ENCODE measurements around the gene TMEM119.

The TMEM119 gene

DNA sequence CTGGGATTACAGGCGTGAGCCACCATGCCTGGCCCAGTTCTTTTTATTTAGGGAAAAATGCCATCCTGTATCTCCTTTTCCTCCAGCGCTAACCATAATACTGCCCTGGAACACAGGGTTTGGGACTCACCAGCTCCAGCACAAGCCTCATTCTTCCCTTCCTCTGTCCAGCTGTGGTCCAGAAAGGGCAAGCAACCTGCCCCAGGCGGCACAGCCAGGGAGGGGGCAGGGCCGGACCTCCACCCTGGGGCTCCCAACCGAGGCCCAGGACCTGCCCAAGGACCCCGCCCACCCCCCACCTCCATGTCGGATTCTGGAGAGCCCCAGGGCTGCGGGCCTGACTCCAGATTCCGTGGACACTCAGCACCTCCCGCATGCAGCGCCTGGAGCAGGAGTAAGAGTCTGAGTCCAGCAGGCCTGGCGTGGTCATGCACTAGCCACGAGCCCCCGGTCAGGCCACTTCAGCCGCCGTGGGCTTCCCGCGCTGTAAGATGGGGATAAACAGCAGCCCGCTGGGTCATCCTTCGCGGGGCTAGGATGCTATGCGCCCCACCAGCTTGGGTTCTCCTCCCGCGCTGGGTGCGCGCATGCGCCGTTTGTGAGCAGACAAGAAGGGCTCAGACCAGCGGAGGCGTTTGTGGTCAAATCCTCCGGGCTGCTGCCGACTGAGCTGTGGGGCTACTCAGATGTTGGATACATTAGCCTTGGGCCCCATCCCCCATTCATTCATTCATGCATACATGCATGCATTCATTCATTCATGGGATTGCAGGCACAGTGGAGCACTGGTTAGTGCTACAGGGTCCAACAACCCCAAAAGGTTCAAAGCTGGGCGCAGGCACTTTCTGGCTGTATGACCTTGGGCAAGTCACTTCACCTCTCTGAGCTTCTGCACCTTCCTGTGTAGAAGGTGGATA lies 16.3 kb downstream of the TMEM119 start:
- no peak for DNase-seq

DNA sequence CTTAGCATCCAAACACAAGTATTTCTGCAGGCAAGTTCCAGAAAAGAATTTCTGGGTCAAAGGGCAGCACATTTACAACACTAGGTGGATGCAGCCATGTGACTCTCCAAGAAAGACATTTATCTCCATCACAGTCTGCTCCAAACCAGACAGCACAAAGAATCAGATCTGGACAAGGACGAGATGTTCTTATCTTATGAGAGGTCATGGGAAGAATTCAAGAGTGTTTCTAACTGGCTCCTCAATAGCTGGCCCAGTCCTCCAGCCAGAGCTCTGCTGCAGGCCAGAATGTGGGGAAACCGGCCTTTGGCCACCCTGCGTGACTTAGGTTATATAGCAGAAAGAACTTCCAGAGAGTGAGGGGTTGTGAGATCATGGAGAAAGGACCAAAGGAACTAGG lies 17.4 kb downstream of the TMEM119 start:
- DNase-seq = peak; percentile 84

DNA sequence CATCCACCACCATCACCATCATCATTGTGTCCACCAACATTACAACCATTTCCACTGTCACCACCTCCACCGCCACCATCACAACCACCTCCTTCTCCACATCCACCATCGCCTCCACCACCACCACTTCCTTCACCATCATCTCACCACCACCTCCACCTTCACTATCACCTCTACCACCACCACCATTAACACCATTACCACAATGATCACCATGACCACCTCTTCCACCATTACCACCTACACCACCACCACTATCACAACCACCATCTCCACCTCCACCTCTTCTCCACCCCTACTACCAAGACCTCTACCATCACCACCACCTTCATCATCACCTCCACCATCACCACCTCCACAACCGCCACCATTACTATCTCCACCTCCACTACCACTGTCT lies 19.1 kb downstream of the TMEM119 start:
- no peak for DNase-seq

DNA sequence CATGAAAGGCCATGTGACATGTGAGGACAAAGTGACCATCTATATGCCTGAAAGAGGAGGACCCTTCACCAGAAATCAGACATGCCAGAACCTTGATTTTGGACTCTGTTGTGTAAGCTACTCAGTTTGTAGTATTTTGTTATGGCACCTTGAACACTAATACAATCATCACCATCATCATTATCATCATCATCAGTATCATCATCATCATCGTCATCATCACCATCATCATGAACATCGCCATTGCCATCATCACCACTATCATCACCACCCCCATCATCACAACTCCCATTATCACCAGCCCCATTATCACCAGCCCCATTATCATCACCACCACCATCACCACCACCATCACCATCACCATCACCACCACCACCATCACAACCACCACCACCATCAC lies 19.6 kb downstream of the TMEM119 start:
- no peak for DNase-seq

DNA sequence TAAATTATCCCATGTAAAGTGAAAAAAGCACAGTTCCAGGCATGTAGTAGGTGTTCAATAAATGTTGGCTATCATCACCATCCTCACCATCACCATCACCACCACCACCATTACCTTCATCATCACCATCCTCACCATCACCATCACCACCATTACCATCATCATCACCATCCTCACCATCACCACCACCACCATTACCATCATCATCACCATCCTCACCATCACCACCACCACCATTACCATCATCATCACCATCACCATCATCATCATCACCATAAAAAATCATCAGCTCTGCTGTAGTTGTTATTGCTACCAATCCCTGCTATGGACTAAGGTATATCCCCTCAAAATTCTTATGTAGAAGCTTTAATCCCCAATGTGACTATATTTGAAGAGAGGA lies 20.4 kb downstream of the TMEM119 start:
- no peak for DNase-seq

DNA sequence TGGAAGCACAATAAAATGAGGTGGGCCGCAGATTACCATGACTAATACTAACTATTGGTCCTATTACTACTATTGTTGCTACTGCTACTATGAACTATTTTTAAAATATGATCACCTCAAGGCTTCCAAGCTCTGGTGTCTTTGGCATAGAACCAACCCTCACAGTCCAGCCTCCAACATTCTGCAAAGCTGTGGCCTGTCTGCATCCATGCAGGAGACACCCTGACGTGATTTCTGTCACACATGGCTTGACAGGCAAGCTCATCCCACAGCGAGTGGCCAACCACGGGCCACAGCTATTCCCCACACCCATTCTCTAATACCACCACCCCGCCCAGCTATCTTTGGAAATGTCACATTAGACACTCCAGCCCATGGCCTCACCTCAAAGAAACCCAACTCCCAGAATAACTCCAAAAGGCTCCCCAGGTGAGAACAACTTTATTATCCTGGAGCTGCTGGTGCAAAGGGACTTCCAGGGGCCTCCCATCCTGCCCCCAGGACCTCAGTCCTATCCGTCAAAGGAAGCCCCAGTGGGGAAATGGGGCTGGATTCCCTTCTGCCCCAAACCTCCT lies 21.1 kb downstream of the TMEM119 start:
- peak; percentile 38 for DNase-seq

DNA sequence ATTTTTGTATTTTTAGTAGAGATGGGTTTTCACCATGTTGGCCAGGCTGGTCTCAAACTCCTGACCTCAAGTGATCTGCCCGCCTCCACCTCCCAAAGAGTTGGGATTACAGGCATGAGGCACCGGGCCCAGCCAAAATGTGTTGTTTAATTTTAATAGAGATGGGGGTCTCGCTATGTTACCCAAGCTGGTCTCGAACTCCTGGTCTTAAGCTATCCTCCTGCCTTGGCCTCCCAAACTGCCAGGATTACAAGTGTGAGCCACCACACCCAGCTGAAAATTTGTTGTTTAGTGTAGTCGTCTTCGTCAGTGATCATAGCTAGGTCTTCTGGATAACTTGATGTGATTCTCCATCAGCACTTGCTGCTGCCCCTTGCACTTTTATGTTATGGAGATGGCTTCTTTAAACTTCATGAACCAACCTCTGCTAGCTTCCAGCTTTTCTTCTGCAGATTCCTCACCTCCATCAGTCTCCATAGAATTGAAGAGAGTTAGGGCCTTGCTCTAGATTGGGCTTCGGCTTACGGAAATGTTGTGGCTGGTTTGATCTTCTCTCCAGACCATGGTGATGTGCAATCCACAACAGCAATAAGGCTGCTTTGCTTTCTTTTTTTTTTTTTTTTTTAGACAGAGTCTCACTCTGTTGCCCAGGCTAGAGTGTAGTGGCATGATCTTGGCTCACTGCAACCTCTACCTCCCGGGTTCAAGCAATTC lies 22.5 kb downstream of the TMEM119 start:
- DNase-seq = peak; percentile 34

DNA sequence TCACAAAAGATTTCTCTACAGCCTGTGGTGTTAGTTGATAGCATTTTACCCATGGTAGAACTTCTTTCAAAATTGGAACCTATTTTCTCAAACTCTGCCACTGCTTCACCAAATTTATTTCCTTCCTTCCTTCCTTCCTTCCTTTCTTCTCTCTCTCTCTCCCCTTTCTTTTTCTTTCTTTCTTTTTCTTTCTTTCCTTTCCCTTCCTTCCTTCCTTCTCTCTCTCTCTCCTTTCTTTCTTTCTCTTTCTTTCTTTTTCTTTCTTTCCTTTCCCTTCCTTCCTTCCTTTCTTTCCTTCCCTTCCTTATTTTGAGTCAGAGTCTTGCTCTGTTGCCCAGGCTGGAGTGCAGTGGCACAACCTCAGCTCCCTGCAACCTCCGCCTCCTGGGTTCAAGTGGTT lies 23.6 kb downstream of the TMEM119 start:
- peak; percentile 1 for DNase-seq

DNA sequence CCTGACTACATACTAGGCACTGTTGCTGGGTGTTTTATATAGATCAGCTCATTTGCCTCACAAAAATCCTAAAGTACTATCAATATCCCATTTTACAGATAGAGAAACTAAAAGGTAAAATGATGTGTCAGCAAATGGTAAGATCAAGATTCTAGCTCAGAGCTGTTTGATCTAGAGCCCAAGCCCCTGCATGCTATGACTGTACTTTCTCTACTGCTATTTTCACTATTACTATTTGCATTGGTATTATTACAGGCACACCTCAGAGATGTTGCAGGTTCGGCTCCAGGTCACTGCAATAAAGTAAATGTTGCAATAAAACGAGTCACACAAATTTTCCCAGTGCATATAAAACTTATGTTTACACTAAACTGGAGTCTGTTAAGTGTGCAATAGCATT lies 24.6 kb downstream of the TMEM119 start:
- peak; percentile 10 for DNase-seq

DNA sequence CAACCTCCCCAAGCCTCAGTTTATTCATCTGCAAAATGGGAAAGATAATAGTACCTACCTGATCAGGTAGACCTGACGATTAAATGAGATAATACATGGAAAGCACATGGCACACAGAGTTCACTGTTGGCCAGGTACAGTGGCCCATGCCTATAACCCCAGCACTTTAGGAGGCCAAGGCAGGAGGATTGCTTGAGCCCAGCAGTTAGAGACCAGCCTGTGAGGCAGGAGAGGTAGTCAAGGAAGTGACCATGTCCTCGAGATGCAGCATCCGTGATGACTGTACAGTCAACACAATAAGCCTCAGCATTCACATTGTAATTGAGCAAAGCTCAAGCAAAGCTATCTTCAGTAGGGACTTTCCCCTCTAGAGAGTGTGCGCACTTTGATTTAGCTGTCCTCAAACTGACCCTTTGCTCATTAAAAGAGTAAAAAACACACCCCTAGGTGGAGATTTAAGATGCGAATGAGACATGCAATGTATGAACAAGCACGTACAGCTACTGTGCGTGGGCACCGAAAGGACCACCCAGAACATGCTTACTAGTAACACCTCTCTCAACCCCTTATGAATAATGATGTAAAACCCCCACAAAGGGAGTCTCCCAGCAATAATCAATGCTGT lies 25.6 kb downstream of the TMEM119 start:
- DNase-seq = peak; percentile 45

DNA sequence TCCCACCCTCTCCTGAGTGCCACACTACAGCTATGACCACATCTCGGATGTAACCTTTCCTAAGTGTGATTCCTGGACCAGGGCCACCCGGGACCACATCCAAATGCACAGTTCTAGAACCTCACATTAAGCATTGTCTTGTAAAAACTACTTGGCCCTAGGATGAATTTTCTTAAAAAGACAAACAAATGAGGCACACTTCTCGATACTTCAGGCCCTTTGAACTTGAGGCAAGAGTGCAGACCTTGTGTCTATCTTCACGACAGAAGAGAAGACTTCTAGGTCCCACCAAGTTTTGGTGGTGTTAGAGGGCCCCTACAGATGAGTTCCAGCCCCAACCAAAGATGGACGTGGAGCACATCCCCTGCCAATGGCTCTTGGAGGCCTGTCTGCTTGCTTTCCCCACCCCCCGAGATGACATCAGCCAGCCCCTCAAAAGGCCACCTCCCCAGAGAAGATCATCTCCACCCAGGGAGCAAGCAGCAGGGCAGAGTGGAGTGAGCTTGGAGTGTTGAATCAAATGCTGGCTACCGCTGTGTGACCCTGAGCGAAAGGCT lies 26.2 kb downstream of the TMEM119 start:
- DNase-seq = peak; percentile 36

DNA sequence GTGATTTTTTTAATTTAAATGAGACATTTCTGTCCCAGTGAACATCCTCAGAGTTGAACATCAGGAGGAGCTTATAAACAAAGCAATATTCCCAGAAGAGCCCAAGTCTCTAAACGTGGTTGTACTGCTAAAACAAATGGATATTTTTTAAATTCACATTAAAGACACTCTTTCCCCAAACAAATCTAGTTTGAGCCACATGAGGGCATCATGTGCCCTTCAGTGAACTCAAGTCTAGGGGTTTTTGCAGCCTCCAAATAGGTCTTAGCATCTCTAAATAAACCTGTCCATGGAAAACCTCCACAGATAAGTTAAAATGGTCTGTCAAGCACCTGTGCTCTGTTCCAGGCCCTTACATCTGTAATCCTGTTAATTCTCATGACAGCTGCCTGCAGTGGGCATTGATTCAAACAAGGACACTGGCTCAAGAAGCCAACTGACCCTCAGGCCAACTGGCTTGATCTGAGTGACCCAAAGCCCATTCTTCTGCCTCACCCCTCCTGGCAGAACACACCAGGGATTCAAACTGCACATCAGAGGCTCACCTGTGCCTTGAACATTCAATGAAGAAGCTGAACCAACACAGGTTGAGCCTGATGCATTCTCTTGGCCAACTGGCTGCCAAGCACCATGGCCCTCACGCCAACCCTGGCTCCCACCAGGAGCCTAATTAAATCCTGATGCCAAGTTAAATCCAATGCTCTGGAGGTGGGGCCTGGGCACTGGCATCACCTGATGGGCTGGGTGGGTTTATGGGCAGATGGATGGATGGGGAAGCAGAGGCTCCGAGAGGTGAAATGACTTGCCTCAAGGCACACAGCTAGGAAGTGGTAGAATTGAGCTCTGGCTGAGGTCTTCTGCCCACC lies 26.9 kb downstream of the TMEM119 start:
- peak; percentile 49 for DNase-seq

DNA sequence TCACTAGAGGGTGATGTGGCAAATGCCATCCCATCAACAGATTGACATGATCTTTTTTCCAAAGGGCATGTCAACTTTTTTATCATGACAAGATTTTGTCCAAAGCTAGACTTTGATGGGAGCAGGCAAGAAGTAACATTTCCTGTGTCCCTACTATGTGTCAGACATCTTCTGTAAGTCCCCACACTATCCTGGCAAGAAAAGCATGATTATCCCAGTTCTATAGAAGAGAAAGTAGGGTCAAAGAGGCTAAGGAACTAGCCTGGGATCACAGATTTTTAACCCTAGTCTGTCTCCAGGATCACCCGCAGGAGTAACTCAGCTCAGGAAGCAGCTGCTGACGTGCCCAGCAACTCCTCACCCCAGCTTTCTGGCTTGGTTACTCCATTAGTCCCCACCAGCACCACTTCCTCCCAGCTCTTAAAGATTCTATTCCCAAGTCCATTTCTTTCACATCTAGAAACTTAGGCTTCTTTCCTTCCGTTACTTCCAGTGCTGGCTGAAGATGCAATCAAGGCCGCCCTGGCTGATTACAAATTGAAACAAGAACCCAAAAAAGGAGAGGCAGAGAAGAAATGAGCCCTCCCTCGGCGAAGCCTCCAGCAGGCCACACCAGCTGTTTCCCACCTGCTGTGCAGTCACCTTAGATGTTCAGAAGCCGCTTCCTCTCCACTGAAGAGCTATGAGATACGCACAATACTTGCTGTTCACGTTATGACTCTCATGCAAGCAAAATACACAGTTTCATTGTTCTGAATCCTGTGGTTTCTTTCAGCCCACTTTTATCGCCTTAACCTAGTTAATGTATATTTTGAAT lies 29.3 kb downstream of the TMEM119 start:
- DNase-seq = peak; percentile 29

DNA sequence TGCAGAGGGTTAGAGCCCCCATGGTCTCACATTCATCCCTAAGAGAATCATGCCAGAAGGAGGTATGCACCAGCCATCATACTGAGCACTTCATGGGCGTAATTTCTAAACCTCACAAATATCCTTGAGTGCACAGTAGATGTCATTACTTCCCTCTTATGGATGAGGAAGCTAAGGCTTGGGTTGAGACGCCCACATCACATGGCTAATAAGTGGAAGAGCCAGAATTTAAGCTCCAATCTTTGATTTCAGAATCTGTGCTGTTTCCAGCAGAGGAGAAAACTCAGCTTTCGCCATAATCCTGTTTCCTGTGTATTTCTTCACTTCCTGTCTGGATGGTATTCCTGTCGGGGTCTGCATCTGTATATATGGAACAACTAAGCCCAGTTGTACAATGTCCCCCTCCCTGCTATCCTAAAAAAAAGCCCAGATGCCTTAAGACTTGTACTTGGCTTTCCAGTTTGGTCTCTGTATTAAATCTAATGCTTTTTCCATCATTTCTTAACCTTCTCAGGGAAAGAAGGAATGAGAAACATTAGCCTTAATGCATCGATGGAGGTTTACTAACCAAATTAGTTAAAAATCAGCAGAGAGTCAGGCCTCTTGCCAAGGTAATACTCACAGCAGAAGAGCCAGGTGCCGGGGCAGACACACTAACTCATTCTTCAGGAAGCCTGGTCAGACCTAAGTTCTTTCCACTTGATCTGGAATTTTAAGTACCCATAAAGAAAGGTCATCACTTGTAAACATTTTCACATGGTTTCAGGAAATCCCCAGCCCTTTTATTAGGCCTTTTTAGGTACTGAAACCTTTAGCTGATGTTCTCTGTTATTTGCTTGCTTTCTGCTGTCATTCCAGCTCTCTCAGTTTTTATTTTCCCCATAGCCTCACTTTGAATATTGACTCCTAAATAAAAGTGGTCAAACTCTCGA lies 30.2 kb downstream of the TMEM119 start:
- peak; percentile 22 for DNase-seq

DNA sequence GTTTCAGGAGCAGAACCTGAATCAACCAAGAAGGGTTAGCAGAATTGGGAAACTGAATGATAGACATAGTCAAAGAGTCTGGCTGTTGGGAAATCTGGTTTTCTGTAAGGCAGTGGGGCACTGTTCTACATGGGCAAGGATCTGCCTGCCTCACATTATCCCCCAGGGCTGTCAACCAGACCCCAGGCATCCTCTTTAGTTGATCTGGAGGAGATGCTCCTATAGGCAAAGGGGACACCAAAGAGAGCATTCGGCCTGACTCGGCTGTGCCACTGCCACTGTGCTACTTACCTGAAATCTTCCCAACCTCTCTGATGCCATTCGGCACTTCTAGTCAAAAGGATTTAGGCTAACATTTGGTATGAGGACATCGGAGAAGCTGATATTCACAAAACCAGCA lies 31.4 kb downstream of the TMEM119 start:
- no peak for DNase-seq

DNA sequence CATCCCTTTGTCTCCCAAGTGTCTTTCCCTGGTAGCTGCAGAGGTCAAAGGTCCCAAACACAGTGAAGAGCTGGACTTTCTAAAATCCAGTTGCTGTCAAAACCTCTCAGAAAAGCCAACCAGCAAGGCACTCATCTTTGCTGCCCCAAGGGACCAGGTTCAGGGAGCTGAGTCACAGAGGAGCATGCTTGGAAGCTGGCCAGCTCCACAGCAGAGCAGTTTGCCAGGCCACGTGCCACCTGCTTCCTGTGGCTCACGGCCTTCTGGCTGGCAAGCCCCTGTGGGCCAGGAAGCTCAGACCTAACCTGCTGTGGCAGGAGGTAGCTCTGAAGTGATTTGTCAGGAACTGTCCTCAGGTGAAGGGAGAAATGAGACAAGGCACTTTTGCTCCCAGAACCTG lies 31.9 kb downstream of the TMEM119 start:
- DNase-seq = peak; percentile 43

DNA sequence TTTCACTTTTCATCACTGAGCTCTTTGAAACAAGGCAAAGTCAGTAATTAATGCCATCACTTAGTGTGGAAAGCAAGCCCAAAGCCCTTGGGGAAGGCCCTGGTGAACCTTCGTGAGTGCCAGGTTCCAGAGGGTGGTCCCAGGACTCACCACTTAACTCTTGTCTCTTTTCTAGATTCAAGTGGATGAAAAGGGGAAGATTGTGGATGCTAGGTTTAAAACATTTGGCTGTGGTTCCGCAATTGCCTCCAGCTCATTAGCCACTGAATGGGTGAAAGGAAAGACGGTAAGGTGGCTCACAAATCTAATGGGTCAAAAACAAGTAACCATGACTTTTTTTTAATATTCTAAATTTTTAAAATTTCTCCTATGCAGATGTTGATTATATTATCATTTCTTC lies 32.7 kb downstream of the TMEM119 start:
- no peak for DNase-seq

DNA sequence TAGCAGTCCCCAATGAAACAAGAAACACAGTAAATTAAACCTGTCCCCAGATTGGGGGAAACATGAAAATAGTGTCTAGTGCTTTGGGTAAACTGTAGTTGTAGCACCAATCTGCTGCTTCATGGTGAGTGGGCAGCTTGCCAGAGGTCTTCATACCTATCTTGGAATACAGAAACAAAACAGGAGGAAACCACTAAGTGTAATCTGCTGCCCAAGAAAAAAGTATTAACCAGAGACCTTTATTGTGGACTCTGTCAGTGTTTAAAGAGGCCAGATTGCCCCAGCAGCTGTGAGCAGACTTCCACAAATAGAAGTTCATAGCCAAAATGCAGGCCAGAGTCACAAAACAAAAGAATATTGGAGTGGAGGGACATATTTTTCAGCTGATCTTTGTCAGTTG lies 33.2 kb downstream of the TMEM119 start:
- DNase-seq = peak; percentile 10

DNA sequence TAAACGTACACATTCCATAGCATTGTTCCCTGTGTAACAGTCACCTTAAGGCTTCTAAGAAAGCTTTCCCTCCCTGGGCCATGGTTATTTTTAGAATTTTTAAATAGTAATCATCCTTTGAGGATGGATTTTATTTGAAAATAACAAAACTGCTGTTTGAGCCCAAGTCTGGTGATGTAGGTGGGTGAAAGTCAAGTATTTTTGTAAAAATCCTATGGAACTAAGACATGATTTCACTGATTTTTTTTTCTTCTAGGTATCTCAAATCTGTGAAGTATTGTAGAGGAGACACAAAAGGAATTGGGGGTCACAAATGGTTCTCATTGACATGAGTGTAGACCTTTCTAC lies 34.1 kb downstream of the TMEM119 start:
- no peak for DNase-seq

Measured in islet precursor cell (in vitro differentiated cells).